DOHH2 (cell line): ENCODE data around the gene TSC22D3.

Experiments
- CTCF ChIP-seq: fragments of 200-600 bp; sonication (generic); IDR thresholded peaks from one replicate; pipeline ENCODE4 v1.5.1; 2014; ENCODE audit warnings: antibody characterized with exemption, mild to moderate bottlenecking, low read depth, low read length; ENCODE audit not compliant: poor library complexity, severe bottlenecking
- EZH2phosphoT487 ChIP-seq: fragments of 200-600 bp; sonication (generic); IDR thresholded peaks from 2 replicates; pipeline ENCODE4 v1.6.1; 2017; ENCODE audit warnings: borderline replicate concordance, mild to moderate bottlenecking, antibody characterized with exemption, low read length, moderate library complexity, mixed read lengths

DNA sequence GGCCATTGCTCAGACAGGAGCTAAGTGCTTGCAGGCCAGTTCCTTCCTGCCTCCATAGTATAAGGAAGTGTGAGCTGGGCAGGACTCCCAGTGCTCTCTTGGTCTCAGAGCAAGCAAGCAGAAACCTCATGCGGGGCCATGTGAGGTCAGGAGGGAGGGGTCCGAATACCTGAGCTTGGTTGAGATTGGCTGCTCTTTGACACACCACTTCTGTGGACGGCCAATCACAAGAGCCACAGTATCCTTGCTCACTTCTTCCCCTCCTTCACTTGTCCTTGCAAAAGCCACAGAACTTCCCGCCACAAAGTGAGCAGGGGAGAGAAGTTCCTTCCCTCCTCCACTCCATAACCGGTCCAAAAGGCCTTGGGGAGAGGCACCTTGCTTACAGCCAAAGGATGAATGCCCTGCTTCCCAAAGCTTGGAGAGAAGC is 90.6 kb downstream of the TSC22D3 start:
- TF ChIP-seq CTCF (no peak), EZH2phosphoT487 (no peak)
